GM21825 (cell line): ENCODE measurements around the gene CAMK4.
"Not testable (repeated sequence)": the region's sequence is repeated elsewhere in the genome, so short reads cannot be mapped to it uniquely, and the experiment has no call there.

Experiments
- ATAC-seq: cut with Tn5 transposase; IDR thresholded peaks from one replicate; pipeline ENCODE4 v1.9.1; 2021; ENCODE audit warnings: mild to moderate bottlenecking, moderate library complexity; ENCODE audit not compliant: unreplicated experiment

Gene CAMK4

GRCh38 chr5:111254613-111255012 is 30.4 kb downstream of the CAMK4 start:
- peak; percentile 83 for ATAC-seq

- no peak for ATAC-seq
Measured at GRCh38 chr5:111255169-111255568, 31.0 kb downstream of the CAMK4 start.

GRCh38 chr5:111256128-111256527 is 31.9 kb downstream of the CAMK4 start:
- no peak for ATAC-seq

- ATAC-seq = not testable (repeated sequence)
Measured at GRCh38 chr5:111257610-111258009, 33.4 kb downstream of the CAMK4 start.

- ATAC-seq = no peak
Measured at GRCh38 chr5:111259636-111260035, 35.5 kb downstream of the CAMK4 start.

- ATAC-seq = no peak
Measured at GRCh38 chr5:111261610-111262009, 37.4 kb downstream of the CAMK4 start.

GRCh38 chr5:111262153-111262552 is 38.0 kb downstream of the CAMK4 start:
- no peak for ATAC-seq

- ATAC-seq = no peak
Measured at GRCh38 chr5:111262815-111263214, 38.6 kb downstream of the CAMK4 start.

GRCh38 chr5:111266491-111266890 is 42.3 kb downstream of the CAMK4 start:
- no peak for ATAC-seq

- ATAC-seq = no peak
Measured at GRCh38 chr5:111268300-111268699, 44.1 kb downstream of the CAMK4 start.

GRCh38 chr5:111271885-111272284 is 47.7 kb downstream of the CAMK4 start:
- no peak for ATAC-seq

GRCh38 chr5:111277061-111277460 is 52.9 kb downstream of the CAMK4 start:
- ATAC-seq = no peak

- peak; percentile 95 for ATAC-seq
Measured at GRCh38 chr5:111278858-111279504, 54.8 kb downstream of the CAMK4 start.

GRCh38 chr5:111280282-111280951 is 56.2 kb downstream of the CAMK4 start:
- no peak for ATAC-seq

- no peak for ATAC-seq
Measured at GRCh38 chr5:111282798-111283197, 58.6 kb downstream of the CAMK4 start.

- ATAC-seq = no peak
Measured at GRCh38 chr5:111284825-111285224, 60.6 kb downstream of the CAMK4 start.

- no peak for ATAC-seq
Measured at GRCh38 chr5:111294551-111294950, 70.4 kb downstream of the CAMK4 start.

GRCh38 chr5:111295649-111296048 is 71.5 kb downstream of the CAMK4 start:
- no peak for ATAC-seq

GRCh38 chr5:111296570-111296969 is 72.4 kb downstream of the CAMK4 start:
- ATAC-seq = no peak

- no peak for ATAC-seq
Measured at GRCh38 chr5:111299067-111299481, 74.9 kb downstream of the CAMK4 start.

- ATAC-seq = no peak
Measured at GRCh38 chr5:111299831-111300432, 75.7 kb downstream of the CAMK4 start.

- ATAC-seq = no peak
Measured at GRCh38 chr5:111301264-111301663, 77.1 kb downstream of the CAMK4 start.
